HG02610 (cell line): ENCODE data around the gene GATB.

Experiments used
- ATAC-seq: cut with Tn5 transposase; IDR thresholded peaks from one replicate; pipeline ENCODE4 v1.9.1; 2021; ENCODE audit warnings: mild to moderate bottlenecking, moderate library complexity; ENCODE audit not compliant: unreplicated experiment

Gene GATB

GRCh38 chr4:151700566-151701316 lies 60.1 kb downstream of the GATB start:
- ATAC-seq, result no peak

GRCh38 chr4:151698213-151698612 lies 62.6 kb downstream of the GATB start:
- no peak for ATAC-seq

- no peak for ATAC-seq
Measured at GRCh38 chr4:151694961-151695720, 65.7 kb downstream of the GATB start.

- ATAC-seq, result no peak
Measured at GRCh38 chr4:151692821-151693673, 67.8 kb downstream of the GATB start.

GRCh38 chr4:151692443-151692782 lies 68.4 kb downstream of the GATB start:
- no peak for ATAC-seq

GRCh38 chr4:151691639-151692442 lies 69.0 kb downstream of the GATB start:
- no peak for ATAC-seq

GRCh38 chr4:151690876-151691275 lies 69.9 kb downstream of the GATB start:
- no peak for ATAC-seq

- no peak for ATAC-seq
Measured at GRCh38 chr4:151690164-151690870, 70.5 kb downstream of the GATB start.

GRCh38 chr4:151689211-151689991 lies 71.4 kb downstream of the GATB start:
- ATAC-seq, result no peak

- ATAC-seq, result no peak
Measured at GRCh38 chr4:151688785-151689043, 72.1 kb downstream of the GATB start.

- ATAC-seq, result no peak
Measured at GRCh38 chr4:151688003-151688784, 72.6 kb downstream of the GATB start.

- no peak for ATAC-seq
Measured at GRCh38 chr4:151687021-151687640, 73.7 kb downstream of the GATB start.

GRCh38 chr4:151685303-151685702 lies 75.5 kb downstream of the GATB start:
- no peak for ATAC-seq

GRCh38 chr4:151681085-151681484 lies 79.7 kb downstream of the GATB start:
- no peak for ATAC-seq

- no peak for ATAC-seq
Measured at GRCh38 chr4:151679231-151679630, 81.6 kb downstream of the GATB start.

GRCh38 chr4:151678048-151678872 lies 82.5 kb downstream of the GATB start:
- no peak for ATAC-seq

GRCh38 chr4:151677193-151677592 lies 83.6 kb downstream of the GATB start:
- no peak for ATAC-seq

- ATAC-seq, result no peak
Measured at GRCh38 chr4:151676301-151676700, 84.5 kb downstream of the GATB start.
